ENCODE results near the gene OR3A1. TPM values are rescaled to one million over a fixed set of nuclear protein-coding genes. Genes with fewer than 3 reads are reported as not detected.
"Not testable (repeated sequence)": the region's sequence is repeated elsewhere in the genome, so short reads cannot be mapped to it uniquely, and the experiment has no call there.

OR3A1 gene, protein sequence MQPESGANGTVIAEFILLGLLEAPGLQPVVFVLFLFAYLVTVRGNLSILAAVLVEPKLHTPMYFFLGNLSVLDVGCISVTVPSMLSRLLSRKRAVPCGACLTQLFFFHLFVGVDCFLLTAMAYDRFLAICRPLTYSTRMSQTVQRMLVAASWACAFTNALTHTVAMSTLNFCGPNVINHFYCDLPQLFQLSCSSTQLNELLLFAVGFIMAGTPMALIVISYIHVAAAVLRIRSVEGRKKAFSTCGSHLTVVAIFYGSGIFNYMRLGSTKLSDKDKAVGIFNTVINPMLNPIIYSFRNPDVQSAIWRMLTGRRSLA
- polyA plus RNA-seq (not detected in 2 replicates), polyA minus RNA-seq (not detected in 2 replicates)

DNA sequence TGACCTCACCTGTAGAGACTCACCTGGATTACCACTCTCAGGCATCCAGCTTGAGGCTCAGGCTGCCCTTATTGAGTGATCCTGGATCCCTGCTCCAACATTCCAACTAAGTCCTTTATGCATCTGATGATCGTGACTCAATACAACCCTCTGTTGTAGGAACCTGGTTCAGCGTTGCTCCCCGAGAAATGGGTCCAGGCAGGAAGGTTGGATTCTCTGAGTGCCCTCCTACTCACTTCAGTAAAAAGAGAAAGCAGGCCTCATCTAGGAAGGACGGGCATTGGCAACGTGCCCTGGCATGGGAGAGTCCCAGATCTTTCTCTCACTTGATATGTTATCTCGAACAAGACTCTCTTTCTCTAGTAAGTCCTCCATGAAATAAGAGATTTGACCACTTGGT is at the start of gene OR3A1:
OR3A1 (minus strand) TSS at position 101 of the 400 bp plus-strand sequence. CDS start 5,778 bp downstream, outside the sequence.
- Histone ChIP-seq H4K20me1 (ENCODE audit: insufficient read depth) (no peaks in the 10 kb centered on the region), H3K4me3 (ENCODE audit: low read length) (no peak within 1 kb of the TSS), H3K36me3 (ENCODE audit: insufficient read depth, low read length) (no peaks in the 10 kb centered on the region), H3K27me3 (ENCODE audit: insufficient read depth, low read depth, low read length) (no peaks in the 10 kb centered on the region), H3K9ac (ENCODE audit: low read length) (no peak within 1 kb of the TSS), H3K4me2 (ENCODE audit: low read length) (no peak within 1 kb of the TSS), H3F3A (ENCODE audit: insufficient read depth, low read length, poor library complexity, severe bottlenecking) (no peaks in the 10 kb centered on the region), H3K27ac (ENCODE audit: low read length) (no peak within 1 kb of the TSS), H3K79me2 (replicated peaks; ENCODE audit: insufficient read depth, low read length) (no peaks in the 10 kb centered on the region), H3K9me2 (ENCODE audit: insufficient read depth, low read length) (no peaks in the 10 kb centered on the region), H2AFZ (ENCODE audit: low read depth, low read length) (no peak within 1 kb of the TSS), H3K9me3 (ENCODE audit: low read length) (no peaks in the 10 kb centered on the region)
- TF ChIP-seq EP300 (conservative IDR thresholded peaks at IDR 0.05; ENCODE audit: poor library complexity, severe bottlenecking) (no peak), TAF1 (IDR thresholded peaks at IDR 0.05; ENCODE audit: low read depth) (no peak), SMC3 (conservative IDR thresholded peaks at IDR 0.05; ENCODE audit: poor library complexity) (no peak), EZH2 (IDR thresholded peaks at IDR 0.05; ENCODE audit: borderline replicate concordance, insufficient read depth, low read length, poor library complexity, severe bottlenecking) (no peak), RAD21 (conservative IDR thresholded peaks at IDR 0.05) (no peak), MXI1 (conservative IDR thresholded peaks at IDR 0.05; ENCODE audit: poor library complexity, severe bottlenecking) (no peak), POLR2AphosphoS5 (IDR thresholded peaks at IDR 0.05) (no peak)
- TF ChIP-seq, protein P1, sequence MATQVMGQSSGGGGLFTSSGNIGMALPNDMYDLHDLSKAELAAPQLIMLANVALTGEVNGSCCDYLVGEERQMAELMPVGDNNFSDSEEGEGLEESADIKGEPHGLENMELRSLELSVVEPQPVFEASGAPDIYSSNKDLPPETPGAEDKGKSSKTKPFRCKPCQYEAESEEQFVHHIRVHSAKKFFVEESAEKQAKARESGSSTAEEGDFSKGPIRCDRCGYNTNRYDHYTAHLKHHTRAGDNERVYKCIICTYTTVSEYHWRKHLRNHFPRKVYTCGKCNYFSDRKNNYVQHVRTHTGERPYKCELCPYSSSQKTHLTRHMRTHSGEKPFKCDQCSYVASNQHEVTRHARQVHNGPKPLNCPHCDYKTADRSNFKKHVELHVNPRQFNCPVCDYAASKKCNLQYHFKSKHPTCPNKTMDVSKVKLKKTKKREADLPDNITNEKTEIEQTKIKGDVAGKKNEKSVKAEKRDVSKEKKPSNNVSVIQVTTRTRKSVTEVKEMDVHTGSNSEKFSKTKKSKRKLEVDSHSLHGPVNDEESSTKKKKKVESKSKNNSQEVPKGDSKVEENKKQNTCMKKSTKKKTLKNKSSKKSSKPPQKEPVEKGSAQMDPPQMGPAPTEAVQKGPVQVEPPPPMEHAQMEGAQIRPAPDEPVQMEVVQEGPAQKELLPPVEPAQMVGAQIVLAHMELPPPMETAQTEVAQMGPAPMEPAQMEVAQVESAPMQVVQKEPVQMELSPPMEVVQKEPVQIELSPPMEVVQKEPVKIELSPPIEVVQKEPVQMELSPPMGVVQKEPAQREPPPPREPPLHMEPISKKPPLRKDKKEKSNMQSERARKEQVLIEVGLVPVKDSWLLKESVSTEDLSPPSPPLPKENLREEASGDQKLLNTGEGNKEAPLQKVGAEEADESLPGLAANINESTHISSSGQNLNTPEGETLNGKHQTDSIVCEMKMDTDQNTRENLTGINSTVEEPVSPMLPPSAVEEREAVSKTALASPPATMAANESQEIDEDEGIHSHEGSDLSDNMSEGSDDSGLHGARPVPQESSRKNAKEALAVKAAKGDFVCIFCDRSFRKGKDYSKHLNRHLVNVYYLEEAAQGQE (IDR thresholded peaks at IDR 0.05; ENCODE audit: borderline replicate concordance) = no peak
- TF ChIP-seq, protein P2, sequence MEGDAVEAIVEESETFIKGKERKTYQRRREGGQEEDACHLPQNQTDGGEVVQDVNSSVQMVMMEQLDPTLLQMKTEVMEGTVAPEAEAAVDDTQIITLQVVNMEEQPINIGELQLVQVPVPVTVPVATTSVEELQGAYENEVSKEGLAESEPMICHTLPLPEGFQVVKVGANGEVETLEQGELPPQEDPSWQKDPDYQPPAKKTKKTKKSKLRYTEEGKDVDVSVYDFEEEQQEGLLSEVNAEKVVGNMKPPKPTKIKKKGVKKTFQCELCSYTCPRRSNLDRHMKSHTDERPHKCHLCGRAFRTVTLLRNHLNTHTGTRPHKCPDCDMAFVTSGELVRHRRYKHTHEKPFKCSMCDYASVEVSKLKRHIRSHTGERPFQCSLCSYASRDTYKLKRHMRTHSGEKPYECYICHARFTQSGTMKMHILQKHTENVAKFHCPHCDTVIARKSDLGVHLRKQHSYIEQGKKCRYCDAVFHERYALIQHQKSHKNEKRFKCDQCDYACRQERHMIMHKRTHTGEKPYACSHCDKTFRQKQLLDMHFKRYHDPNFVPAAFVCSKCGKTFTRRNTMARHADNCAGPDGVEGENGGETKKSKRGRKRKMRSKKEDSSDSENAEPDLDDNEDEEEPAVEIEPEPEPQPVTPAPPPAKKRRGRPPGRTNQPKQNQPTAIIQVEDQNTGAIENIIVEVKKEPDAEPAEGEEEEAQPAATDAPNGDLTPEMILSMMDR (IDR thresholded peaks at IDR 0.05; ENCODE audit: poor library complexity, severe bottlenecking) = no peak

DNA sequence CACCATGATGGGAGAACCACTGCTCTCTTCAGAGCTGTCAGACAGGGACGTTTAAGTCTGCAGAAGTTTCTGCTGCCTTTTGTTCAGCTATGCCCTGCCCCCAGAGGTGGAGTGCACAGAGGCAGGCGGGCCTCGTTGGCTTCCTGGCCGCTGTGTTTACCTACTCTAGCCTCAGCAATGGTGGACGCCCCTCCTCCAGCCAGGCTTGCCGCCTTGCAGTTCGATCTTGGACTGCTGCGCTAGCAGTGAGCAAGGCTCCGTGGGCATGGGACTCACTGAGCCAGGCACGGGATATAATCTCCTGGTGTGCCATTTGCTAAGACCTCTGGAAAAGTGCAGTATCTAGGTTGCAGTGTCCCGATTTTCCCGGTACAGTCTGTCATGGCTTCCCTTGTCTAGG is 44.6 kb upstream of the OR3A1 start:
- not testable (repeated sequence) for H3K4me3 ChIP-seq (ENCODE audit: low read length); H3F3A ChIP-seq (ENCODE audit: insufficient read depth, low read length, poor library complexity, severe bottlenecking); H3K4me2 ChIP-seq (ENCODE audit: low read length); H3K9me3 ChIP-seq (ENCODE audit: low read length); H3K79me2 ChIP-seq (replicated peaks; ENCODE audit: insufficient read depth, low read length); H3K27me3 ChIP-seq (ENCODE audit: insufficient read depth, low read depth, low read length); H3K36me3 ChIP-seq (ENCODE audit: insufficient read depth, low read length); H3K27ac ChIP-seq (ENCODE audit: low read length); H3K9ac ChIP-seq (ENCODE audit: low read length); H4K20me1 ChIP-seq (ENCODE audit: insufficient read depth); H3K9me2 ChIP-seq (ENCODE audit: insufficient read depth, low read length); H2AFZ ChIP-seq (ENCODE audit: low read depth, low read length)
